ENCODE measurements around the gene CHSY1. TPM values are rescaled to one million over a fixed set of nuclear protein-coding genes. Genes with fewer than 3 reads are reported as not detected.

Gene CHSY1
- total RNA-seq, 1 donor from 2014 or later, result 23.3 TPM

DNA sequence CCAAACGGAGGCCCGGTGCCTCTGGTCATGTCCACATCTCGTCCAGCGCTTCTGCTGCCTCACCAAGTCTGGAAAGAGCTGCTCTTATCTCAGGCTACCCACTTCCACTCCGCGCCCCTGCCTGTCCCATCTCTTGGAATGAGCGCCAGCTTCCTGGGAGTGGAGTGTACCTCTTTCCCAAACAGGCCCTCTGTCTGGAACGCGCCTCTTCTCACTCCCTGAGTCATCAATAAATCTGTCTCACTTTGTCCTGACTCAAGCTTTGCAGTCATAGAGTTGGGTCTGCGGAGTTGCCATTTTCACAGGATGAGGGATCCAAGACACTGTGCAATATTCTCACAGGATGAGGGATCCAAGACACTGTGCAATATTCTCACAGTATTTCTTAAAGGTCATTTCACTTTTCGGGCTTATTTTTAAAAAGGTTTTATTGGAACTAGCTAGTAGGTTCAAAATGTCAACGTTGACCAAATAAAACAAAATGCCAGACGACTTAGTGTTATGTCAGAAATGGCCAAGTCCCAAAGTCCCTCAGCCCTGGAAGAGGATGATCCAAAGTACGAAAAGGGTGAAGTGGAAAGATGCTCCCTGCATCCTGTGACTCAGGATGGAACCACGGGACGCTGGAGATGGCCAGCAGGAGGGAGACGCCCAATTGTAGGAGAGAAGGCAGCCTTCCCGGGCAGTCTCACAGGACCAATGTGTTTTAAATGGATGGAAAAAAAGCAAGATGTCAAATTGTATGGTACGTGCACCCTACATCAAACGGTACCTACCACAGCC lies 81.1 kb downstream of the CHSY1 start:
- Mint-ChIP-seq H3K4me3 (no peak overlapping the region), H3K36me3 (peaks cover 31% of the 10 kb centered on the region), H3K4me1 (peaks cover 25% of the 10 kb centered on the region), H3K27me3 (ENCODE audit: insufficient read depth, low read depth) (peaks cover 7% of the 10 kb centered on the region), H3K9me3 (peaks cover 25% of the 10 kb centered on the region), H3K27ac (no peak overlapping the region)
- no peak overlapping the region for H2AFZ ChIP-seq (replicated peaks)
- no peak for DNase-seq (ENCODE audit: low spot score)
- no peaks in the 10 kb centered on the region for H4K20me1 ChIP-seq (ENCODE audit: low read depth)
- no peak overlapping the region for H3K4me2 ChIP-seq
- H3K4me3 ChIP-seq, result no peak overlapping the region
- no peak for TF ChIP-seq EZH2phosphoT487 (IDR thresholded peaks at IDR 0.05)
- TF ChIP-seq, protein P1, sequence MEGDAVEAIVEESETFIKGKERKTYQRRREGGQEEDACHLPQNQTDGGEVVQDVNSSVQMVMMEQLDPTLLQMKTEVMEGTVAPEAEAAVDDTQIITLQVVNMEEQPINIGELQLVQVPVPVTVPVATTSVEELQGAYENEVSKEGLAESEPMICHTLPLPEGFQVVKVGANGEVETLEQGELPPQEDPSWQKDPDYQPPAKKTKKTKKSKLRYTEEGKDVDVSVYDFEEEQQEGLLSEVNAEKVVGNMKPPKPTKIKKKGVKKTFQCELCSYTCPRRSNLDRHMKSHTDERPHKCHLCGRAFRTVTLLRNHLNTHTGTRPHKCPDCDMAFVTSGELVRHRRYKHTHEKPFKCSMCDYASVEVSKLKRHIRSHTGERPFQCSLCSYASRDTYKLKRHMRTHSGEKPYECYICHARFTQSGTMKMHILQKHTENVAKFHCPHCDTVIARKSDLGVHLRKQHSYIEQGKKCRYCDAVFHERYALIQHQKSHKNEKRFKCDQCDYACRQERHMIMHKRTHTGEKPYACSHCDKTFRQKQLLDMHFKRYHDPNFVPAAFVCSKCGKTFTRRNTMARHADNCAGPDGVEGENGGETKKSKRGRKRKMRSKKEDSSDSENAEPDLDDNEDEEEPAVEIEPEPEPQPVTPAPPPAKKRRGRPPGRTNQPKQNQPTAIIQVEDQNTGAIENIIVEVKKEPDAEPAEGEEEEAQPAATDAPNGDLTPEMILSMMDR (IDR thresholded peaks at IDR 0.05), result no peak
- no peak for TF ChIP-seq EZH2 (IDR thresholded peaks at IDR 0.05)
- no peak overlapping the region for H3K9ac ChIP-seq
- H3K36me3 ChIP-seq, result no peaks in the 10 kb centered on the region
- peaks cover 13% of the 10 kb centered on the region for H3K4me1 ChIP-seq
- H3F3A ChIP-seq (ENCODE audit: low read depth), result no peaks in the 10 kb centered on the region
- H3K27me3 ChIP-seq, result no peaks in the 10 kb centered on the region
- H3K79me2 ChIP-seq (ENCODE audit: low read depth), result no peaks in the 10 kb centered on the region
- H3K9me3 ChIP-seq (ENCODE audit: low read depth), result no peaks in the 10 kb centered on the region
- no peak overlapping the region for H3K27ac ChIP-seq

DNA sequence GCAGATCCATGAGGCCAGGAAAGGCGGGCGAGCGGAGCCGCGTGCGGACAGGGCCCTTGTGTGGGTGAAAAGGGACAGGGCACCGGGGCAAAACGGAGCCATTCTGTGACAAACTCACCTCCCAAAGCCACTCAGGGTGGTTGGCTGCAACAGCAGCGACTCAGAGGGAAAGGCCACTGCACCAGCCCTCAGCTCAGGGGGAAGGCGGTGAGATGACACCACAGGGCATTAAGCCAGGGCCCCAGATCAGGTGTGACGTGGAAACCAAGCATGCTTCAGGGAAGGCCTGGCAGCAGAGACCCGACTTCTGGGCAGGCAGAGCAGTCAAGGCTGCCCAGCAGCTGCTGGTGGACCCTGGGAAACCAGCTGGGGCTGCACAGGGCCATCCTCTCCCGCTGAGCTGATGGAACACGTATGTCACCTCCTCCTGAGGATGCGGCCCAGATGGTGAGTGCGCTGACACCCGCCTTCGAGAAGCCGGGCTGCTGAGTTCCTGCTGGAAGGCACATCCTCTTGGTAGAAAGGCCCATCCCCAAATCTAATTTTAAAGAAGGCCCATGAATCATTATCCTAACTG lies 82.3 kb downstream of the CHSY1 start:
- no peak overlapping the region for H3K4me2 ChIP-seq
- H3K4me3 Mint-ChIP-seq, result no peak overlapping the region
- no peaks in the 10 kb centered on the region for H4K20me1 ChIP-seq (ENCODE audit: low read depth)
- no peaks in the 10 kb centered on the region for H3K9me3 ChIP-seq (ENCODE audit: low read depth)
- H3K27ac Mint-ChIP-seq, result peak overlapping the region; percentile 23
- no peaks in the 10 kb centered on the region for H3K36me3 ChIP-seq
- peaks cover 22% of the 10 kb centered on the region for H3K36me3 Mint-ChIP-seq
- H3K27me3 Mint-ChIP-seq (ENCODE audit: insufficient read depth, low read depth), result peaks cover 7% of the 10 kb centered on the region
- H3K4me1 Mint-ChIP-seq, result peaks cover 22% of the 10 kb centered on the region
- no peak overlapping the region for H2AFZ ChIP-seq (replicated peaks)
- no peaks in the 10 kb centered on the region for H3K27me3 ChIP-seq
- H3K9me3 Mint-ChIP-seq, result peaks cover 36% of the 10 kb centered on the region
- TF ChIP-seq, protein P1 (IDR thresholded peaks at IDR 0.05), result no peak
- no peak for TF ChIP-seq EZH2 (IDR thresholded peaks at IDR 0.05)
- no peak for TF ChIP-seq EZH2phosphoT487 (IDR thresholded peaks at IDR 0.05)
- no peak for DNase-seq (ENCODE audit: low spot score)
- peaks cover 13% of the 10 kb centered on the region for H3K4me1 ChIP-seq
- no peaks in the 10 kb centered on the region for H3F3A ChIP-seq (ENCODE audit: low read depth)
- no peak overlapping the region for H3K27ac ChIP-seq
- no peaks in the 10 kb centered on the region for H3K79me2 ChIP-seq (ENCODE audit: low read depth)
- no peak overlapping the region for H3K9ac ChIP-seq
- no peak overlapping the region for H3K4me3 ChIP-seq

DNA sequence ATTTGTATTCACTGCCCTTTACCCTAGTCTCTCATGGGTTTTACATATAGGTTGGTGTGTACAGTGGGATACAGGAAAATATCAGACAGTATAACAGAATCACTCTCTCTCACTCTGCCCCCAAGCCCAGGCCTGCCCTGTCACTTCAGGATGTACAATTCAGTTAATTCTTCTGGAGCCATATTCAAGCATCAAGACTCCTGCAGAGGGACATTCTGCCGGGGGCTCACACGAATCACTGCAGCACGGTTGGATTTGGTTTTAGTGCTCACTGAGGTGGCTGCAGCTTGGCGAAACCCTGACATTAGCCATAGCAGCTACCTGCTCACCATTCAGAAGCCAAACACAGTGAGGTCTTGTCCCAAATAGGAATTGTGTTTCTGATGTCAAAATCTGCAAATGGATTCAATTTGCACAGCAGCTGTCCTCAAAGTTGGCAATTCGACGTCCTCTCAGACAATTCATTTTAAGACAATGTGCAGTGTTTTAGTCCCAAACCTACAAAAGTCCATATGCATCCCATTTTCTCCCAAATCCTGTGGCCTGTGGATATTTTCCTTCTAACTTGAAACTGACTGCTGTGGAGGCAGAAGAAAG lies 82.9 kb downstream of the CHSY1 start:
- no peak overlapping the region for H3K4me3 ChIP-seq
- no peak for DNase-seq (ENCODE audit: low spot score)
- peaks cover 4% of the 10 kb centered on the region for H3K27me3 Mint-ChIP-seq (ENCODE audit: insufficient read depth, low read depth)
- H3K4me1 ChIP-seq, result peaks cover 13% of the 10 kb centered on the region
- no peaks in the 10 kb centered on the region for H3K27me3 ChIP-seq
- H3K4me1 Mint-ChIP-seq, result peaks cover 20% of the 10 kb centered on the region
- H3K9ac ChIP-seq, result no peak overlapping the region
- H3K36me3 Mint-ChIP-seq, result peaks cover 16% of the 10 kb centered on the region
- TF ChIP-seq, protein P1 (IDR thresholded peaks at IDR 0.05), result no peak
- TF ChIP-seq EZH2 (IDR thresholded peaks at IDR 0.05) (no peak), EZH2phosphoT487 (IDR thresholded peaks at IDR 0.05) (no peak)
- no peaks in the 10 kb centered on the region for H3K36me3 ChIP-seq
- no peak overlapping the region for H3K27ac Mint-ChIP-seq
- H3K27ac ChIP-seq, result no peak overlapping the region
- H3K79me2 ChIP-seq (ENCODE audit: low read depth), result no peaks in the 10 kb centered on the region
- no peak overlapping the region for H3K4me3 Mint-ChIP-seq
- H3K9me3 Mint-ChIP-seq, result peaks cover 42% of the 10 kb centered on the region
- no peaks in the 10 kb centered on the region for H3F3A ChIP-seq (ENCODE audit: low read depth)
- no peak overlapping the region for H3K4me2 ChIP-seq
- no peaks in the 10 kb centered on the region for H3K9me3 ChIP-seq (ENCODE audit: low read depth)
- no peak overlapping the region for H2AFZ ChIP-seq (replicated peaks)
- no peaks in the 10 kb centered on the region for H4K20me1 ChIP-seq (ENCODE audit: low read depth)

Measured in neural progenitor cell (in vitro differentiated cells).